DOHH2 (cell line): ENCODE measurements around the gene HOXA5.
A peak's percentile ranks its signal among the peaks of the same experiment; 100 is the strongest.

Experiments used
- CTCF ChIP-seq: fragments of 200-600 bp; sonication (generic); IDR thresholded peaks from one replicate; pipeline ENCODE4 v1.5.1; 2014; ENCODE audit warnings: antibody characterized with exemption, mild to moderate bottlenecking, low read depth, low read length; ENCODE audit not compliant: poor library complexity, severe bottlenecking
- EZH2phosphoT487 ChIP-seq: fragments of 200-600 bp; sonication (generic); IDR thresholded peaks from 2 replicates; pipeline ENCODE4 v1.6.1; 2017; ENCODE audit warnings: borderline replicate concordance, mild to moderate bottlenecking, antibody characterized with exemption, low read length, moderate library complexity, mixed read lengths

- TF ChIP-seq CTCF (no peak), EZH2phosphoT487 (peak; percentile 82; the same call in 1 of the 2 replicates)
Measured at GRCh38 chr7:27188386-27189294, 45.2 kb upstream of the HOXA5 start.
